HG03432 (cell line): ENCODE measurements around the gene CCNI2.
A peak's percentile ranks its signal among the peaks of the same experiment; 100 is the strongest.

Source experiments
- ATAC-seq: cut with Tn5 transposase; IDR thresholded peaks from one replicate; pipeline ENCODE4 v1.9.1; 2021; ENCODE audit warnings: mild to moderate bottlenecking, moderate library complexity; ENCODE audit not compliant: unreplicated experiment

The CCNI2 gene

DNA sequence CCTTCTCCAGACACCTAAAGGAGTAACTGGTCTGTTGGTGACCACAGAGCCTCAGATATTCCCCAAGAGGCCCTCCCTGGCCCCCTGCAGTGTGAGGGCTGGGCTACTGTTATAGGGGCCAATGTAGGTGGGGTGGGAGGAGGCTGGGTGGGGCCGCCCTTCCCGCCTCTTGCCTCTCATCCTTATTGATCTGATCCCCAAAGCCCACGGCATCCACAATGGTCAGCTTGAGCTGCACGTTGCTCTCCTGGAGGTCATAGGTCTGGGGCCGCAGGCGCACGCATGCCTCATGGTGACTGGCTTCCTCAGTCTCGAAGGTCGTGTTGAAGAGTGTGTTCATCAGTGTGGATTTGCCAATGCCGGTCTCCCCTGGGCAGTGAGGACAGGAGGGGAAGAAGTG, 16.8 kb downstream of the CCNI2 start:
- no peak for ATAC-seq

DNA sequence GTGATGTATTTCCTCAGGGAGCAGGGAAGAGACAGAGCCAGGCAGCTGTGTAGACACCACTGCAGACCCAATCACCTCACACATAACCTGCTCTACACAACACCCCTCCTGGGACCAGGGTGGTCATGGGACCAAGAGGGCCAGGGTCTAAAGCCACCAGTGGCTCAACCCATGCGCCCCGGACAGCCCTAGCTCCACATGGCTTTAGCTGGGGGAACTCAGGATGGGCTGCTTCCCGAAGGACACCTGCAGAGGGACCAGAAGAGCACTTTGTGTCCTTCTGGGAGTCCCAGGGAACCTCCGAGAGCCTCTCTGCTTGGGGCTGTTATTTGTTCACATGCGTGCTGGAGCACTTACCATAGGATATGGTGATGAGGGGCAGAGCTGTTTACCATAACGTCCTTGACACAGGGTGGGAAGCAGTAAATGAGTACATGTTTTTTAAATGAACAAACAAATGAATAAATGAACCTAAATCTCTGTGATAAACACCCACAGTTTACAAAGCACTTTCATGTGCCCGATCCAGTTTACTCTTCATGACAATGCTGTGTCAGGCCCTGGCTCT, 17.5 kb downstream of the CCNI2 start:
- no peak for ATAC-seq

- ATAC-seq: no peak
Measured at GRCh38 chr5:132765311-132766019, 18.2 kb downstream of the CCNI2 start.

DNA sequence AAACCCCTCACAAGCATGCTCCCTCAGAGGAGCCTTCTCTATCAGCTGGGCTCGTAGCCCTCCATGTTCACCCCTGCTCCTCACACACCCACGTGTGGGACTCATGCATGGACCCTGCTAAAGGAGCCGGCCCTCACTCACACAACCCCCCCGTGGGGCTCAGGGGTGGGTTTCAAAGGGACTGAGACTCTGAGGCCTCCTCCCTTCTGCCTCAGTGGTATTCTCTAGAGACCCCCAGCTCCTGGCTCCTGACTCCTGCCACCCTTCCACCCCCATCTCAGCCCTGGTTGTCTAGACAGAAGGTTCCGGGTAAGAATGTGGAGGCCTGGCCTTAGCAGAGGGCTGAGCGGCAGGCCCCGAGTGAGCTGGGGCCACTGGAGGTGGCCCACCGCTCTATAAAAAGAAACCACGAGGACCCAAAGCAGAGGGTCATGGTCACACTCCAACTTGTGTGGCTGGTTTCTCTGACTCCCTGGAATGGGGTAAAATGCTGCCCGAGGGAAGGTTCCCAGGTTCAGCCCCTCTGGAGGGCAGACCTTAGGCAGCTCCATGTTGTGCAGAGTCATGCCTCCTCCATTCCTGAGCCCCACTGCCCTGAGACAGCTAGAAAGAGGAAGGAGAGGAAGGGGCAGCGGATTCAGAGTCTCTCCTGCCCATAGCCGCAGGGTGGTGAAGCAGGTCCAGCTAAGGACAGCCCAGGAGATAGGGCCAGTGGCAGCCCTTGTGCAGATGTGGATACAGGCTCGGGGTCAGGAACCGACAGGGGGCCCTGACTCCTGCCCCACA, 19.0 kb downstream of the CCNI2 start:
- no peak for ATAC-seq

- ATAC-seq: no peak
Measured at GRCh38 chr5:132766806-132767055, 19.5 kb downstream of the CCNI2 start.

GRCh38 chr5:132767150-132767549, 19.9 kb downstream of the CCNI2 start:
- ATAC-seq: no peak

DNA sequence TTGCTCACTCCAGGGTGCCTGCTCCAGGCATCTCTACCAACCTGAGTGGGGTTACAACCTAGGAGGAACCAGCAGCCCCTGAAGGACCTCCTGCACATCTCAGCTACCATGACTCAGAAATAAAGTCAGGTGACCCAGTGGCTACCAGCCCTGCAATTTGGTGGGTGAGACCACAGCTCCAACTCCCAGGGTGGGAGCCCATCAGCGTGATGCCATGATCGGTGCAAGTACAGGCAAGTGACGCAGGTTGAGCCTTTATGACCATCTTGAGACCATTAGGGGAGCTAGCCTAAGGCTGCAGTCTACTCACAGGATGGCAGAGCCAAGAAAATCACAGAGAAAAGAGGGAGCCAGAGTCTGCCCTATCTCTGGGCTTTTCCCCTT, 21.3 kb downstream of the CCNI2 start:
- ATAC-seq: no peak

DNA sequence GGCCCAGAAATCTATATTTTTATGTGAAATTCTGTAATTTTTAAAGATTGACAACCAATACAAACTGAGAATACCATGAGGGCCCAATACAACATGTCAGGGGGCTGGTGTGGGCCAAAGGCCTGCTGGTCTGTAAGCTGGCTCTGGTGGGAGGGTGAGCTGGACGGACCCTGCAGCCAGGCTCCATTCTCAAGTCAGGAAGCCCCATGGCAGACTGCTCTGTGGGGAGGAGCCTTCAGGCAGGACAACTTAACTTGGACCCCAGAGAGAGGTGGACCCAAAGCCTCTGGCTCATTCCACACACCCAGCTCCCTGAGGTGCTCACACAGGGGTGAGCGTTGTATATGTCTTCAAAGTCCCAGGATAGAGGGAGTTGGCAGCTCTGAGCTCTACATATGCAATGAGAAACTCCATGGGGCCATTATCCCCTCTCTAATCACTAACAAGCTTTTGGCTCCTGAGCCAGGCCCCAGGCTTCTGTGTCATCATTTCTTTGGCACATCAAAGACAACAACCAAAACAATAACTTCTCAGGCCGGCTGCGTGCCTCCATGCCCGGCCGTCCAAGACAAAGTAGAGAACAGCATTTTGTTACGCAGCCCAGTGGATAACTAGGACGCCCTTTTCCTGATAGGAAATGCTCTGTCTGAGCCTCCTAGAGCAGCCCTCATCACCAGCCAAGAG, 23.4 kb downstream of the CCNI2 start:
- no peak for ATAC-seq

GRCh38 chr5:132771503-132771998, 24.3 kb downstream of the CCNI2 start:
- no peak for ATAC-seq

DNA sequence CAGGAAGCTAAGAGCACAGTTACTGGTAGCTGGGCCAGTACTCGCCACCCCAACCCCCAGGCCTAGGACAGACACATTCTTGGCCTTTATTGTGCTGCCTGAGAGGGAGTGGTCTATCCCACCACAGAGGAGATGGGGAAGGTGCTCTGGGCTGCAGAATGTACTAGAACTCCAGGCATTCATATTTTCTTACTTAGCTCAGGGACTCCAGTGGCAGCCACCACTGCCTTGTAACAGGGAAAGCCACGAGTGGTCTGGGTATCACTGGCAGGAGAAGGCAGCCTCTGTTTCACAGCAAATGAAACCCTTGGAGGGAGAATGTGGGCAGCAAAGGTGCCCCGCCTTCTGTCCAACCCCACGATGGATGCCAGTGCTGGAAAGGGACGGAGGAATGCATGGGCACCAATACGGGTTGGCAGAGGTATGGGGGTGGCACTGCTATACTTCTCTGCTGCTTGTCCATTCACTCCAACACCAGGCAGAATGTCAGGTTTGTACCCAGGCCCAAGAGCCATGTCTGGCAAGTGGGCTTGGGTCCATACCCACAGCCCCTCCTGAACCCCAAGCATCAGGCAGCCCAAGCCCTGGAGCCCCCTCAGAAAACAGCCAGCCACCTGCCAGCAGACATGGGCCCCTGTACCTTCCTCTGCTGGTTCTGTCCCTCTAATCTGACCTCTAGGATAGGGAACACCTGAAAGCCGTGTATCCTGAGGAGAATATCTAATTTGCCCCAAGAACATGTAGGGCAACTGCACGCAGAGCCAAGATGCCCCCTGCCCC, 25.3 kb downstream of the CCNI2 start:
- no peak for ATAC-seq

GRCh38 chr5:132773114-132773513, 25.9 kb downstream of the CCNI2 start:
- no peak for ATAC-seq

DNA sequence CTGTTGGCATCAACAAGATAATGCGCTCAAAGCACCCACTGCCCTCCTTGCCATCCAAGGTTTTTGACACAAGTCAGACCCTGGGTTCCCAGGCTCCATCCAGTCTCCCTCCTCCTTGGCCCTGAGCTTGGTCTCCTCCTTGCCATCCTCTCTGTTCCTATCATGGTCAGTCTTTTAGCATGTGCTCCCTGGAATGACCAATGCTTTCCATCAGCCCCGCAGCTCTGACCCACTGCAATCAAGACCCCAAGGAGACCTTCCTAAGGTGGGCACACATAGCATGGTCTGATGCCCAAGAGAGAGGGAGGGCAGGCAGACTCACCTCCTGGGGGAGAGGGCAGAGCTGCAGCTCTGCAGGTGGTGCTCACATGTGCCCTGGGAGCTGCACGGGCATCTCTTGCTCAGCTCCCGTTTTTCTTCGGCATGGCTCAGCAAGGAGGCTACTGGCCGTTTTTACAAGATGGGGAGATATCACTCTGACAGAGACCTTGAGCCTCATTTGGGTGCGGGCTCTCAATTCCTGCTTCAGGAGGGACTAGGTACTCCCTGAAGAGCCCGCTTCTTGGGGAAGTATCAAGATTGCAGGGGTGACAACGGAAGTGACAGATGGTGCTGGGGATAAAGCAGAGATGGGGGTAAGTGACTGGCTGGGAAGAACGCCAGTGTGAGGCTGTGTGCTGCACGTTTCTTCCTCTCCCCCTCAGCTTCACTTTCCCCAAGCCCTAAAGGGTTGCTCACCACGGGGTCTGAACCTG, 26.6 kb downstream of the CCNI2 start:
- no peak for ATAC-seq

DNA sequence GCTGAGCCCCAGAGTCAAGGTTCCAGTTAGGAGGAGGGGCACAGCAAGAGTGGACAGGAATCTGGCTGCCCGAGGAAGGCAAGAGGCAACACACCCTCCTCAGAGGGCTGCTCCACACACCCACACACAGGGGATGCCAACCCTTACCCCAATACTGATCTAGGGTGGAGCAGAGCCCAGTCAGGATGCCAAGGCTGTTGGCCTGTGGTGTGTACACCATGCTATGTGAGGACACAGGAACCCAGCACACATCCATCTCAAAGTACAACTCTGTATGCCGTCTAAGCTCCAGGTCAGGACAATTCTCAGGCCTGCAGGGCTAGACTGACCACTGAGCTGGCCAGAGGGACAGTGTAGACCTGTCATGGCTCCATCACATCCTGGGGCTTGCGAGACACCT, 27.2 kb downstream of the CCNI2 start:
- ATAC-seq: no peak

DNA sequence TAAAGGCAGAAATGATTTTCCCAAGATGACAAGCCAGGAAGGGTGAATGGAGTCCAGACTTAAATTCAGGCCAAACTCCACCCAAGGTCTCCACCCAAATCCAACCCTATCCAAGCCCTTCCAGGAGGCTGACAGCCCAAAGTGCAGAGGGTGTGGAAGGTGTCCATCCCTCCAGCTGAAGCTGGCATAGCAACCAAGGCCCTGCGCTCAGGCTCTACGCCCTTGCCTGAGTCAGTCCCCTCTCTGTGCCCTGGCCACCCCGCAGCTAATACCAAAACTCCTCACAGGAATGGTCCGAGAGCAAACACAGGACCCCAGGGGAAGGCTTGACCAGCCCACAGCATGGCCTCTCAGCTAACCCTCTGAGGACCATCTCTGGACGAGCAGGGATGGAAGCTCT, 27.7 kb downstream of the CCNI2 start:
- no peak for ATAC-seq

GRCh38 chr5:132775476-132775961, 28.3 kb downstream of the CCNI2 start:
- no peak for ATAC-seq

- ATAC-seq: peak; percentile 21
Measured at GRCh38 chr5:132776131-132776937, 29.1 kb downstream of the CCNI2 start.

DNA sequence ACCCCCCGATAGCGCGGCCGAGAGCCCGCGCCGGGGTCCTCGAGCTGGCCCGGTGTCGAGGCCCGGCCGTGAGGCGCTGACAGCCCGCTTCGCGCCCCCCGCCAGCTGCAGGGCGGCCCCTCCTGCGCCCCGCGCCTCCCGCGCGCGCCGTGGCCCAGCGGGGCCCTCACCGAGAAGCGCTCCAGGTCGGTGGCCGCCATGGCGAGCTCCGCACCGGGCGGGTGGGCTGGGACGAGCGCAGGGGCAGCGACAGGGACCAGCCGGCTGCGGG, 29.6 kb downstream of the CCNI2 start:
- no peak for ATAC-seq

- ATAC-seq: peak; percentile 74
Measured at GRCh38 chr5:132777209-132778069, 30.2 kb downstream of the CCNI2 start, which contains the start of gene SEPTIN8. Gene SEPTIN8, minus strand, starts transcription at chr5:132777239. Its CDS starts 102 bp downstream, at chr5:132777137.
